ENCODE results near the gene COP1.
"Not testable (repeated sequence)": the region's sequence is repeated elsewhere in the genome, so short reads cannot be mapped to it uniquely, and the experiment has no call there.

Gene COP1

DNA sequence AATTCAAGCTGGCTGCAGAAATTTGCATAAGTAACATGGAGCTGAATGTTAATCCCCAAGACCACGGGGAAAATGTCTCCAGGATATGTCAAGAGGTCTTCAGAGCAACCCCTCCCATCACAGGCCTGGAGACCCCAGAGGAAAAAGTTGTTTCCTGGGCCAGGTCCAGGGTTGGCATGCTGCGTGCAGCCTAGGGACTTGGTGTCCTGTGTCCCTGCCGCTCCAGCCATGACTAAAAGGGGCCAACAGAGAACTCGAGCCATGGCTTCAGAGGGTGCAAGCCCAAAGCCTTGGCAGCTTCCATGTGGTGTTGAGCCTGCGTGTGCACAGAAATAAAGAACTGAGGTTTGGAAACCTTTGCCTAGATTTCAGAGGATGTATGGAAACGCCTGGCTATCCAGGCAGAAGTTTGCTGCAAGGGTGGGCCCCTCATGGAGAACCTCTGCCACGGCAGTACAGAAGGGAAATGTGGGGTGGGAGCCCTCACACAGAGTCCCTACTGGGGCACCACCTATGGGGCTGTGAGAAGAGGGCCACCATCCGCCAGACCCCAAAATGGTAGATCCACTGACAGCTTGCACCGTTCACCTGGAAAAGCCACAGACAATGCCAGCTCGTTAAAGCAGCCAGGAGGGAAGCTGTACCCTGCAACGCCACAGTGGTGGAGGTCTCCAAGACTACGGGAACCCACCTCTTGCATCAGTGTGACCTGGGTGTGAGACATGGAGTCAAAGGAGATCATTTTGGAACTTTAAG lies 222.9 kb downstream of the COP1 start:
- no peak for TF ChIP-seq Cebpa-rat (IDR thresholded peaks at IDR 0.05)
- H3K4me3 ChIP-seq, result no peak overlapping the region
- H3K27me3 ChIP-seq, result no peaks in the 10 kb centered on the region
- H3K36me3 ChIP-seq, result peaks cover 86% of the 10 kb centered on the region
- peaks cover 45% of the 10 kb centered on the region for H3K9me3 ChIP-seq
- H3K9ac ChIP-seq, result no peak overlapping the region
- no peaks in the 10 kb centered on the region for H4K20me1 ChIP-seq
- H3K27ac ChIP-seq, result no peak overlapping the region
- no peaks in the 10 kb centered on the region for H3K4me1 ChIP-seq
- H3K4me2 ChIP-seq, result no peak overlapping the region

DNA sequence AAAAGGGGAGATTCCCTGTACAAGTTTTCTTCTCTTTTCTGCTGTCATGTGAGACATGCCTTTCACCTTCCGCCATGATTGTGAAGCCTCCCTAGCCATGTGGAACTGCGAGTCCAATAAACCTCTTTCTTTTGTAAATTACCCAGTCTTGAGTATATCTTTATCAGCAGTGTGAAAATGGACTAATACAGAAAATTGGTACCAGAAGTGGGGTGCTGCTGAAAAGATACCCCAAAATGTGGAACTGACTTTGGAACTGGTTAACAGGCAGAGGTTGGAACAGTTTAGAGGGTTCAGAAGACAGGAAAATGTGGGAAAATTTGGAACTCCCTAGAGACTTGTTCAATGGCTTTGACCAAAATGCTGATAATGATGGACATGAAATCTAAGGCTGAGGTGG lies 223.7 kb downstream of the COP1 start:
- Histone ChIP-seq H3K9me3 (peaks cover 45% of the 10 kb centered on the region), H3K36me3 (peaks cover 78% of the 10 kb centered on the region)
- not testable (repeated sequence) for H4K20me1 ChIP-seq, H3K27me3 ChIP-seq, H3K27ac ChIP-seq, H3K9ac ChIP-seq, H3K4me2 ChIP-seq, H3K4me3 ChIP-seq, H3K4me1 ChIP-seq

DNA sequence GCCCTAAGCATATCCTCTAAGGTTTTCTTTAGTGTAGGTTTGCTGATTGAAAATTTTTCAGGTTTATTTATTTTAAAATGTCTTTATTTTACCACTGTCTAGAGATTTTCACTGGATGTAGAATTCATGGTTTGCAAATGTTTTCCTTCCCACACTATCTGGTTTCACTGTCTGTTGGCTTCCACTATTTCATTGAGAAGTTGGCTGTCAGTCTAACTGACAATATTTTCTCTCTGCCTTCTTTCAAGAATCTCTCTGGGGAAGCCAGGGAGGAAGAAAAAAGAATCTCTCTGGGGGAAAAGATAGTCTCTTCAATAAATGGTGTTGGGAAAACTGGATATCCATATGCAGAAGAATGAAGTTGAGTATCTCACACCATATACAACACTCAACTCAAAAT lies 226.0 kb downstream of the COP1 start:
- Histone ChIP-seq H3K27me3 (no peaks in the 10 kb centered on the region), H3K4me3 (no peak overlapping the region), H4K20me1 (no peaks in the 10 kb centered on the region), H3K4me2 (no peak overlapping the region), H3K27ac (no peak overlapping the region), H3K9ac (no peak overlapping the region), H3K4me1 (no peaks in the 10 kb centered on the region), H3K36me3 (peaks cover 61% of the 10 kb centered on the region), H3K9me3 (peaks cover 44% of the 10 kb centered on the region)
- TF ChIP-seq Cebpa-rat (IDR thresholded peaks at IDR 0.05), result no peak

DNA sequence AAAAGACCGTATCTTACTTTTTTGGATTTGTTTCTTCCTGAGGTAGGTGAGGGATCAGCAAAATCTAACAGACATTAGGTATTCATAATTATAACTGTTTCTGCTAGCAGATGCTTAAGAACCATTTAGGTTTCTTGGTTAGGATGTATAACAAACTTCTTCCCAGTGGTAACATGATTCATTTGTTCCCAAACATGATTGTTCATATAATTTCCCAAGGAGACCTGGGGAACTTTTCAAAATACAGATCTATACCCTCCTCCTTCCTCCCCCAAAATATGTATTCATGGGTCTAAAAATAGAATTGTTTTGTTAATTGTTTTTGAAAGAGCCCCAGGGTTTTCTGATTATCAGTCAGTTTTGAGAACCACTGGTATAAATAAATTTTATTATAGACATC lies 228.2 kb downstream of the COP1 start:
- Histone ChIP-seq H3K9me3 (peaks cover 22% of the 10 kb centered on the region), H3K27ac (no peak overlapping the region), H3K9ac (no peak overlapping the region), H3K4me3 (no peak overlapping the region), H4K20me1 (no peaks in the 10 kb centered on the region), H3K36me3 (peaks cover 52% of the 10 kb centered on the region), H3K4me1 (no peaks in the 10 kb centered on the region), H3K4me2 (no peak overlapping the region), H3K27me3 (no peaks in the 10 kb centered on the region)
- TF ChIP-seq Cebpa-rat (IDR thresholded peaks at IDR 0.05), result no peak

DNA sequence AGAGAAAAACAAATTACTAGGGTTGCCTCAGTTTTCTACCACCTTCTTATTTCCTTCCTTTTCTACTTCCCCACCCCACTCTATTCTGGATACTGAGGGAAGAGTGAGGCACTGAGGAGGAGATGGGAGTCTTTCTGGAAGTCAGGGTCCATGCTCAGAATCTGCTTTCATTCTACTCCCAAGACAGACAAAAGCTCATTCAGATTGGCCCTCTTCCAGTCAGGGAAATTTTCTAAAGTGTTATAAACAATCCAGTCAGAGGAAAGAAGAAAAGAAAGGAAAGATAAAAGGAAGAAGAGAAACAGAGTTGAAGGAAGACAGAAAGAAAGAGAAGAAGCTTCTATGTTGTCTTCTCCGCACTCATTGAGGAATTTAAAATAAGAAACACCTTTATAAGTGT lies 228.6 kb downstream of the COP1 start:
- H3K36me3 ChIP-seq, result peaks cover 52% of the 10 kb centered on the region
- H4K20me1 ChIP-seq, result no peaks in the 10 kb centered on the region
- peaks cover 17% of the 10 kb centered on the region for H3K9me3 ChIP-seq
- no peaks in the 10 kb centered on the region for H3K27me3 ChIP-seq
- no peak overlapping the region for H3K27ac ChIP-seq
- H3K9ac ChIP-seq, result no peak overlapping the region
- H3K4me3 ChIP-seq, result no peak overlapping the region
- H3K4me1 ChIP-seq, result no peaks in the 10 kb centered on the region
- TF ChIP-seq Cebpa-rat (IDR thresholded peaks at IDR 0.05), result no peak
- no peak overlapping the region for H3K4me2 ChIP-seq

DNA sequence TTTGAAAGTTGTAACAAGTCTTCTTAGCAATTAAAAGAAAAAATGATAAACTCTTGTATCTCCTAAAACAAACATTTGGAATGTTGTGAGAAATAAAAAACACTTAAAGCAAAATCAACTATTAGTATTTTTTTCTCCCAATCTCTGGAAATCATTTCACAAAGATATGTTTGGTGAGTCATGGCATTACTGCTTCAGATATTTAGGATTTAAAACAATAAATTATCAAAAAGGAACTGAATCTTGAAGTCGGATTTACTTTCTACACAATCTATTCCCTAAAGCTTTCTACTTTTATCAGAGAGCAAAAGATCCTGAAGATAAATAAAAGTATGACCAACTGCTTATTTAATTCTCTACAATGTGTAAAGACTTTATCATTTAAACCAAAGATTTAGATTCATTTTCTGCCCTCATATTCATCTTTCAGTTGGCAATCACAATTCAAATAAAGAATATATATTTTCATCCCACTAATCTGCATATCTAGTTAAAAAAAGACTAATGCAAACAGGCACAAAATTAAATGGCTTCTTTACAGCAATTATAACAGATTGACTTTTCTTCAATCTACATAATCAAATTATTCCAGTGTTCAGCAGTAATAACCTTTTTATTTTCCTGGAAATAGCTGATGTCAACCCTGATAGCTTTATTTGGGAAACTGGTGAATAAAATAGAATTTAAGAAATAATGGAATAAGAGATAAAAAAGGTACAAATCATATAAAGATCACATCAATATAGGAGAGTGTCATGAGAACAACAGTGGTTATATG lies 230.0 kb downstream of the COP1 start:
- no peaks in the 10 kb centered on the region for H4K20me1 ChIP-seq
- H3K27ac ChIP-seq, result no peak overlapping the region
- H3K9me3 ChIP-seq, result peaks cover 11% of the 10 kb centered on the region; the same call in 1 of the 2 replicates
- no peak overlapping the region for H3K4me3 ChIP-seq
- H3K4me1 ChIP-seq, result no peaks in the 10 kb centered on the region
- no peak for TF ChIP-seq Cebpa-rat (IDR thresholded peaks at IDR 0.05)
- H3K4me2 ChIP-seq, result no peak overlapping the region
- H3K27me3 ChIP-seq, result no peaks in the 10 kb centered on the region
- H3K9ac ChIP-seq, result no peak overlapping the region
- H3K36me3 ChIP-seq, result peaks cover 50% of the 10 kb centered on the region

DNA sequence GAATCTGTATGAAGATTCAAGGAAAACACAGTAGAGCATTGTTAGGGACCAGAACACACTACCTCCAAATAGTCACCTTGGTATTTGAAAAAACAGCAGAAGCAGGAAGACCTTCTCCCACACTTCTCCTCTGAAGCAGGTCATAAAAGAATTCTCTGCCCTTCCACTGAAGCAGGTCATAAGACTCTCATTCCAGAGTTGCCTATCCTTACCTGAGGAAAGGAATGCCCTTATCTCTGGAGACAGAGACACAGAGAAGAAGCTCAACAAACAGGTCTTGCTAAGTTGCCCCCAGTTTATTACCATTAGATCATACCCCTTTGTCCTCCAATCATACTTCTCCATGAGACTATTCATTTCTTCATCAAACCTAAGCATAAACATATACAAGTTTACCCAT lies 237.9 kb downstream of the COP1 start:
- H3K9ac ChIP-seq, result no peak overlapping the region
- no peaks in the 10 kb centered on the region for H3K4me1 ChIP-seq
- no peak for TF ChIP-seq Cebpa-rat (IDR thresholded peaks at IDR 0.05)
- no peaks in the 10 kb centered on the region for H3K9me3 ChIP-seq
- no peaks in the 10 kb centered on the region for H4K20me1 ChIP-seq
- no peak overlapping the region for H3K27ac ChIP-seq
- no peaks in the 10 kb centered on the region for H3K27me3 ChIP-seq
- H3K36me3 ChIP-seq, result peaks cover 58% of the 10 kb centered on the region
- no peak overlapping the region for H3K4me2 ChIP-seq
- no peak overlapping the region for H3K4me3 ChIP-seq

DNA sequence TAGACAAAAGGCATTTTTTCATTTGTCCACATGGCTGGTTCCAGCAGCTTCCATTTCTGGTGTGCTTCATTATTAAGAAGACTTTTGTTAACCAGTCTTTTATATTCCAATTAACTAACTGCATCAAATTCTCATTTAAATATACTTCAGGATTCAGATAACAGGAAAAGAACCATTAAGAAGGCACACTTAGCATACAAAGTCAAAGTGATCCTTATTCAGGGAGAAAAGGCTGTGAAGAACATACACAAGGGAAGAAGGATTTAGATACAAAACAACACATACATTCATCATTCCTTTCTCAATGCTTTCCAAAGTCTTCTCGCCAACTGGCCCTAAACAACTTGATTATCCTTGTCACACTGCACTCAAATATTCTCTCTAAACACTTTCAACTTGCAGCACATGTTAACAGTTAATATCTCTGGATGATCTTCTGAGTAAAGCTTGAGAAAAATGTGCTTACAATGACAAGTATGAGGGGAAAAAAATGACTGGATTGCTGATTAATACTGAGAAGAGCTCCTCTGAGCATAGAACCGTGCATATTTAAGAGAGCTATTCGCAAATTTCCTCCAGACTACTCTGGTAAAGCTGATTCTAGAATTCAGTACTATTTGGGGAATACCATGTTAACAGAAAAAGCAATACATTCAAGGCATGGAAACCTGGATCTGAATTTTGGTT lies 238.5 kb downstream of the COP1 start:
- no peak overlapping the region for H3K9ac ChIP-seq
- H3K27me3 ChIP-seq, result no peaks in the 10 kb centered on the region
- H4K20me1 ChIP-seq, result no peaks in the 10 kb centered on the region
- TF ChIP-seq Cebpa-rat (IDR thresholded peaks at IDR 0.05), result no peak
- no peaks in the 10 kb centered on the region for H3K9me3 ChIP-seq
- H3K4me1 ChIP-seq, result no peaks in the 10 kb centered on the region
- peaks cover 52% of the 10 kb centered on the region for H3K36me3 ChIP-seq
- no peak overlapping the region for H3K4me2 ChIP-seq
- H3K27ac ChIP-seq, result no peak overlapping the region
- no peak overlapping the region for H3K4me3 ChIP-seq

DNA sequence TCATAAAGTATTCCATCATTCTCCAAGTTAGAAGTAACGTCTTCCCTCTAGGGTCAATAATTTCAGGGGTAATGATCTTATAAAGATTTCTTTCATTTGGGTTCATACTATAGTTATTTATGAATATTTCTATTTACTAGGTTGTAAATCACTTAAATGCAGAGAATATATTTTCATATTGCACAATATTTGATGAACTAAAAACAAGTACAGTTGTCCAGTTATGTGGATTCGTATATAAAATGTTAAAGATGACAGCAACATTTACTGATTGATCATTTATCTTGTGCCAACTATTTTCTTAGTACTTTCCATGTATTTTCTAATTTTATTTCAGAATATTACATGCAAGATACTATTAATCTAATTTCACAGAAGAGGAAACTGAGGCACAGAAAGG lies 243.3 kb downstream of the COP1 start:
- no peak overlapping the region for H3K9ac ChIP-seq
- H3K36me3 ChIP-seq, result peaks cover 36% of the 10 kb centered on the region
- no peak overlapping the region for H3K27ac ChIP-seq
- H3K4me3 ChIP-seq, result no peak overlapping the region
- H4K20me1 ChIP-seq, result no peaks in the 10 kb centered on the region
- H3K27me3 ChIP-seq, result no peaks in the 10 kb centered on the region
- no peak overlapping the region for H3K4me2 ChIP-seq
- H3K4me1 ChIP-seq, result no peaks in the 10 kb centered on the region
- TF ChIP-seq Cebpa-rat (IDR thresholded peaks at IDR 0.05), result no peak
- H3K9me3 ChIP-seq, result no peaks in the 10 kb centered on the region

DNA sequence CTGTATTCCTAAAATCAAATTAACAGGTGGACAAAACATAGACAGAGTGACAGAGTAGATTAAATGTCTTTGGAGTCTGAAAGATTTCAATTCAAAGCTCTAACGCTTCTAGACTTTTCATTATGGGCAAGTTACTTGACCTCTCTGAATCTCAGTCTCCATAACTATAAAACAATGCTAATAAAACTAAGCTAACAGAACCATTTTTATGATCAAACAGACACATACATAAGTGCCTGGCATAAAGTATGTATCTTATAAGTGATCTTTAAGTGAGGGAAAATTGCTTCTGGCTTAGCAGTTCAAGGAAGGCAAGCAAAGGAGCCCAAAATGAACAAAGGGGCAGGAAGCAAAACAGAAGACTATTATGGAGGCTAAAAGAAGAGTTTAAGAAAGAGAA lies 246.9 kb downstream of the COP1 start:
- Histone ChIP-seq H3K27ac (no peak overlapping the region), H3K4me3 (no peak overlapping the region), H3K27me3 (no peaks in the 10 kb centered on the region), H3K4me1 (no peaks in the 10 kb centered on the region), H3K4me2 (no peak overlapping the region), H4K20me1 (no peaks in the 10 kb centered on the region), H3K9ac (no peak overlapping the region), H3K36me3 (peaks cover 35% of the 10 kb centered on the region), H3K9me3 (no peaks in the 10 kb centered on the region)
- TF ChIP-seq Cebpa-rat (IDR thresholded peaks at IDR 0.05), result no peak
